ENCODE data around the gene GEMIN7. TPM values are rescaled to one million over a fixed set of nuclear protein-coding genes. Genes with fewer than 3 reads are reported as not detected.

The GEMIN7 gene
- total and polyA plus RNA-seq, 2 experiments from 2014 or later = 49.6 to 90.5 TPM

DNA sequence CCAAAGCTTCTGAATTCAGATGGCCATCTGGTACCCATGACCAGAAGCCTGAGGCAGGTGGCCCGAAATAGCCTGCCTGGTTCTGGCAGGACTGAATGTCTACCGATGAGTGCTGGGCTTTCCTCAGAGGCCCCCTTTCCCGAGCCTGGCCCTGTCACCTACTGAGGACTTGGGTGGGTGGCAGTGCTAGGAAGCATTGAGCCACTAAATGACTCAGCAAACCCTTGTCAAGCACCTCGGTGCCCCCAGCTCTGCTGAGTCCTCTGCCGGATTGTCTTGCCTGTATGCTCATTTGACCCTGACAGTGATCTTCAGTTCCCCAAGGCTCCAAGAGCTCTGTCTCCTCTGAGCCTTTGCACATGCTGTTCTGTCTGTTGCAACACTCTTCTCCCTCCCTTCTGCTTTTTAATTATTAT lies 31.8 kb downstream of the GEMIN7 start:
- no peaks in the 10 kb centered on the region for H3F3A ChIP-seq (replicated peaks; ENCODE audit: low read depth)
- DNase-seq (ENCODE audit: low spot score) = no peak
- H3K36me3 ChIP-seq (ENCODE audit: insufficient read depth) = no peaks in the 10 kb centered on the region
- no peaks in the 10 kb centered on the region for H3K27me3 ChIP-seq (ENCODE audit: insufficient read depth)
- Mint-ChIP-seq H3K27ac (no peak overlapping the region), H3K4me1 (peaks cover 2% of the 10 kb centered on the region; the same call in 1 of the 3 replicates), H3K9me3 (no peaks in the 10 kb centered on the region), H3K36me3 (ENCODE audit: low read depth) (no peaks in the 10 kb centered on the region), H3K27me3 (ENCODE audit: insufficient read depth, low read depth, poor library complexity) (peaks cover 2% of the 10 kb centered on the region), H3K4me3 (no peak overlapping the region)
- no peaks in the 10 kb centered on the region for H3K9me2 ChIP-seq (ENCODE audit: insufficient read depth)
- no peak overlapping the region for H3K27ac ChIP-seq (ENCODE audit: low read depth)
- H3K79me2 ChIP-seq (replicated peaks; ENCODE audit: insufficient read depth) = peaks cover 97% of the 10 kb centered on the region
- H4K20me1 ChIP-seq (replicated peaks; ENCODE audit: insufficient read depth) = peaks cover 51% of the 10 kb centered on the region
- TF ChIP-seq, protein P1, sequence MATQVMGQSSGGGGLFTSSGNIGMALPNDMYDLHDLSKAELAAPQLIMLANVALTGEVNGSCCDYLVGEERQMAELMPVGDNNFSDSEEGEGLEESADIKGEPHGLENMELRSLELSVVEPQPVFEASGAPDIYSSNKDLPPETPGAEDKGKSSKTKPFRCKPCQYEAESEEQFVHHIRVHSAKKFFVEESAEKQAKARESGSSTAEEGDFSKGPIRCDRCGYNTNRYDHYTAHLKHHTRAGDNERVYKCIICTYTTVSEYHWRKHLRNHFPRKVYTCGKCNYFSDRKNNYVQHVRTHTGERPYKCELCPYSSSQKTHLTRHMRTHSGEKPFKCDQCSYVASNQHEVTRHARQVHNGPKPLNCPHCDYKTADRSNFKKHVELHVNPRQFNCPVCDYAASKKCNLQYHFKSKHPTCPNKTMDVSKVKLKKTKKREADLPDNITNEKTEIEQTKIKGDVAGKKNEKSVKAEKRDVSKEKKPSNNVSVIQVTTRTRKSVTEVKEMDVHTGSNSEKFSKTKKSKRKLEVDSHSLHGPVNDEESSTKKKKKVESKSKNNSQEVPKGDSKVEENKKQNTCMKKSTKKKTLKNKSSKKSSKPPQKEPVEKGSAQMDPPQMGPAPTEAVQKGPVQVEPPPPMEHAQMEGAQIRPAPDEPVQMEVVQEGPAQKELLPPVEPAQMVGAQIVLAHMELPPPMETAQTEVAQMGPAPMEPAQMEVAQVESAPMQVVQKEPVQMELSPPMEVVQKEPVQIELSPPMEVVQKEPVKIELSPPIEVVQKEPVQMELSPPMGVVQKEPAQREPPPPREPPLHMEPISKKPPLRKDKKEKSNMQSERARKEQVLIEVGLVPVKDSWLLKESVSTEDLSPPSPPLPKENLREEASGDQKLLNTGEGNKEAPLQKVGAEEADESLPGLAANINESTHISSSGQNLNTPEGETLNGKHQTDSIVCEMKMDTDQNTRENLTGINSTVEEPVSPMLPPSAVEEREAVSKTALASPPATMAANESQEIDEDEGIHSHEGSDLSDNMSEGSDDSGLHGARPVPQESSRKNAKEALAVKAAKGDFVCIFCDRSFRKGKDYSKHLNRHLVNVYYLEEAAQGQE (IDR thresholded peaks at IDR 0.05; ENCODE audit: unreplicated experiment) = no peak
- TF ChIP-seq NANOG (IDR thresholded peaks at IDR 0.05; ENCODE audit: borderline replicate concordance) = no peak
- TF ChIP-seq ZNF331 (CRISPR knock-in tag; IDR thresholded peaks at IDR 0.05; ENCODE audit: low read depth) = no peak
- no peak for TF ChIP-seq CREB1 (CRISPR knock-in tag; IDR thresholded peaks at IDR 0.05; ENCODE audit: low read depth)
- TF ChIP-seq, protein P2, sequence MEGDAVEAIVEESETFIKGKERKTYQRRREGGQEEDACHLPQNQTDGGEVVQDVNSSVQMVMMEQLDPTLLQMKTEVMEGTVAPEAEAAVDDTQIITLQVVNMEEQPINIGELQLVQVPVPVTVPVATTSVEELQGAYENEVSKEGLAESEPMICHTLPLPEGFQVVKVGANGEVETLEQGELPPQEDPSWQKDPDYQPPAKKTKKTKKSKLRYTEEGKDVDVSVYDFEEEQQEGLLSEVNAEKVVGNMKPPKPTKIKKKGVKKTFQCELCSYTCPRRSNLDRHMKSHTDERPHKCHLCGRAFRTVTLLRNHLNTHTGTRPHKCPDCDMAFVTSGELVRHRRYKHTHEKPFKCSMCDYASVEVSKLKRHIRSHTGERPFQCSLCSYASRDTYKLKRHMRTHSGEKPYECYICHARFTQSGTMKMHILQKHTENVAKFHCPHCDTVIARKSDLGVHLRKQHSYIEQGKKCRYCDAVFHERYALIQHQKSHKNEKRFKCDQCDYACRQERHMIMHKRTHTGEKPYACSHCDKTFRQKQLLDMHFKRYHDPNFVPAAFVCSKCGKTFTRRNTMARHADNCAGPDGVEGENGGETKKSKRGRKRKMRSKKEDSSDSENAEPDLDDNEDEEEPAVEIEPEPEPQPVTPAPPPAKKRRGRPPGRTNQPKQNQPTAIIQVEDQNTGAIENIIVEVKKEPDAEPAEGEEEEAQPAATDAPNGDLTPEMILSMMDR (conservative IDR thresholded peaks at IDR 0.05; ENCODE audit: low read depth in 2 of 2) = no peak
- TF ChIP-seq, protein P3, sequence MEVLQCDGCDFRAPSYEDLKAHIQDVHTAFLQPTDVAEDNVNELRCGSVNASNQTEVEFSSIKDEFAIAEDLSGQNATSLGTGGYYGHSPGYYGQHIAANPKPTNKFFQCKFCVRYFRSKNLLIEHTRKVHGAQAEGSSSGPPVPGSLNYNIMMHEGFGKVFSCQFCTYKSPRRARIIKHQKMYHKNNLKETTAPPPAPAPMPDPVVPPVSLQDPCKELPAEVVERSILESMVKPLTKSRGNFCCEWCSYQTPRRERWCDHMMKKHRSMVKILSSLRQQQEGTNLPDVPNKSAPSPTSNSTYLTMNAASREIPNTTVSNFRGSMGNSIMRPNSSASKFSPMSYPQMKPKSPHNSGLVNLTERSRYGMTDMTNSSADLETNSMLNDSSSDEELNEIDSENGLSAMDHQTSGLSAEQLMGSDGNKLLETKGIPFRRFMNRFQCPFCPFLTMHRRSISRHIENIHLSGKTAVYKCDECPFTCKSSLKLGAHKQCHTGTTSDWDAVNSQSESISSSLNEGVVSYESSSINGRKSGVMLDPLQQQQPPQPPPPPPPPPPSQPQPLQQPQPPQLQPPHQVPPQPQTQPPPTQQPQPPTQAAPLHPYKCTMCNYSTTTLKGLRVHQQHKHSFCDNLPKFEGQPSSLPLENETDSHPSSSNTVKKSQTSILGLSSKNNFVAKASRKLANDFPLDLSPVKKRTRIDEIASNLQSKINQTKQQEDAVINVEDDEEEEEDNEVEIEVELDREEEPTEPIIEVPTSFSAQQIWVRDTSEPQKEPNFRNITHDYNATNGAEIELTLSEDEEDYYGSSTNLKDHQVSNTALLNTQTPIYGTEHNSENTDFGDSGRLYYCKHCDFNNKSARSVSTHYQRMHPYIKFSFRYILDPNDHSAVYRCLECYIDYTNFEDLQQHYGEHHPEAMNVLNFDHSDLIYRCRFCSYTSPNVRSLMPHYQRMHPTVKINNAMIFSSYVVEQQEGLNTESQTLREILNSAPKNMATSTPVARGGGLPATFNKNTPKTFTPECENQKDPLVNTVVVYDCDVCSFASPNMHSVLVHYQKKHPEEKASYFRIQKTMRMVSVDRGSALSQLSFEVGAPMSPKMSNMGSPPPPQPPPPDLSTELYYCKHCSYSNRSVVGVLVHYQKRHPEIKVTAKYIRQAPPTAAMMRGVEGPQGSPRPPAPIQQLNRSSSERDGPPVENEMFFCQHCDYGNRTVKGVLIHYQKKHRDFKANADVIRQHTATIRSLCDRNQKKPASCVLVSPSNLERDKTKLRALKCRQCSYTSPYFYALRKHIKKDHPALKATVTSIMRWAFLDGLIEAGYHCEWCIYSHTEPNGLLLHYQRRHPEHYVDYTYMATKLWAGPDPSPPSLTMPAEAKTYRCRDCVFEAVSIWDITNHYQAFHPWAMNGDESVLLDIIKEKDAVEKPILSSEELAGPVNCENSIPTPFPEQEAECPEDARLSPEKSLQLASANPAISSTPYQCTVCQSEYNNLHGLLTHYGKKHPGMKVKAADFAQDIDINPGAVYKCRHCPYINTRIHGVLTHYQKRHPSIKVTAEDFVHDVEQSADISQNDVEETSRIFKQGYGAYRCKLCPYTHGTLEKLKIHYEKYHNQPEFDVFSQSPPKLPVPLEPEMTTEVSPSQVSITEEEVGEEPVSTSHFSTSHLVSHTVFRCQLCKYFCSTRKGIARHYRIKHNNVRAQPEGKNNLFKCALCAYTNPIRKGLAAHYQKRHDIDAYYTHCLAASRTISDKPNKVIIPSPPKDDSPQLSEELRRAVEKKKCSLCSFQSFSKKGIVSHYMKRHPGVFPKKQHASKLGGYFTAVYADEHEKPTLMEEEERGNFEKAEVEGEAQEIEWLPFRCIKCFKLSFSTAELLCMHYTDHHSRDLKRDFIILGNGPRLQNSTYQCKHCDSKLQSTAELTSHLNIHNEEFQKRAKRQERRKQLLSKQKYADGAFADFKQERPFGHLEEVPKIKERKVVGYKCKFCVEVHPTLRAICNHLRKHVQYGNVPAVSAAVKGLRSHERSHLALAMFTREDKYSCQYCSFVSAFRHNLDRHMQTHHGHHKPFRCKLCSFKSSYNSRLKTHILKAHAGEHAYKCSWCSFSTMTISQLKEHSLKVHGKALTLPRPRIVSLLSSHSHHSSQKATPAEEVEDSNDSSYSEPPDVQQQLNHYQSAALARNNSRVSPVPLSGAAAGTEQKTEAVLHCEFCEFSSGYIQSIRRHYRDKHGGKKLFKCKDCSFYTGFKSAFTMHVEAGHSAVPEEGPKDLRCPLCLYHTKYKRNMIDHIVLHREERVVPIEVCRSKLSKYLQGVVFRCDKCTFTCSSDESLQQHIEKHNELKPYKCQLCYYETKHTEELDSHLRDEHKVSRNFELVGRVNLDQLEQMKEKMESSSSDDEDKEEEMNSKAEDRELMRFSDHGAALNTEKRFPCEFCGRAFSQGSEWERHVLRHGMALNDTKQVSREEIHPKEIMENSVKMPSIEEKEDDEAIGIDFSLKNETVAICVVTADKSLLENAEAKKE (CRISPR knock-in tag; IDR thresholded peaks at IDR 0.05) = no peak
- no peak for TF ChIP-seq STAT1 (IDR thresholded peaks at IDR 0.05; ENCODE audit: unreplicated experiment)
- TF ChIP-seq EZH2 (IDR thresholded peaks at IDR 0.05; ENCODE audit: low read depth, unreplicated experiment) = no peak
- TF ChIP-seq EZH2phosphoT487 (IDR thresholded peaks at IDR 0.05; ENCODE audit: unreplicated experiment) = no peak
- no peak for TF ChIP-seq JUNB (IDR thresholded peaks at IDR 0.05; ENCODE audit: unreplicated experiment)
- TF ChIP-seq POLR2AphosphoS5 (IDR thresholded peaks at IDR 0.05; ENCODE audit: low read depth) = no peak
- TF ChIP-seq ZNF114 (CRISPR knock-in tag; IDR thresholded peaks at IDR 0.05) = no peak
- TF ChIP-seq, protein P4, sequence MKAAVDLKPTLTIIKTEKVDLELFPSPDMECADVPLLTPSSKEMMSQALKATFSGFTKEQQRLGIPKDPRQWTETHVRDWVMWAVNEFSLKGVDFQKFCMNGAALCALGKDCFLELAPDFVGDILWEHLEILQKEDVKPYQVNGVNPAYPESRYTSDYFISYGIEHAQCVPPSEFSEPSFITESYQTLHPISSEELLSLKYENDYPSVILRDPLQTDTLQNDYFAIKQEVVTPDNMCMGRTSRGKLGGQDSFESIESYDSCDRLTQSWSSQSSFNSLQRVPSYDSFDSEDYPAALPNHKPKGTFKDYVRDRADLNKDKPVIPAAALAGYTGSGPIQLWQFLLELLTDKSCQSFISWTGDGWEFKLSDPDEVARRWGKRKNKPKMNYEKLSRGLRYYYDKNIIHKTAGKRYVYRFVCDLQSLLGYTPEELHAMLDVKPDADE (IDR thresholded peaks at IDR 0.05) = no peak
- H3K4me2 ChIP-seq = no peak overlapping the region
- no peak overlapping the region for H2AFZ ChIP-seq
- H3K4me1 ChIP-seq (ENCODE audit: insufficient read depth) = no peaks in the 10 kb centered on the region; the same call in 1 of the 2 replicates
- ATAC-seq = no peak
- no peak overlapping the region for H3K4me3 ChIP-seq

Measured in GM23338 (cell line).